ENCODE data around the gene MFAP2.

DNA sequence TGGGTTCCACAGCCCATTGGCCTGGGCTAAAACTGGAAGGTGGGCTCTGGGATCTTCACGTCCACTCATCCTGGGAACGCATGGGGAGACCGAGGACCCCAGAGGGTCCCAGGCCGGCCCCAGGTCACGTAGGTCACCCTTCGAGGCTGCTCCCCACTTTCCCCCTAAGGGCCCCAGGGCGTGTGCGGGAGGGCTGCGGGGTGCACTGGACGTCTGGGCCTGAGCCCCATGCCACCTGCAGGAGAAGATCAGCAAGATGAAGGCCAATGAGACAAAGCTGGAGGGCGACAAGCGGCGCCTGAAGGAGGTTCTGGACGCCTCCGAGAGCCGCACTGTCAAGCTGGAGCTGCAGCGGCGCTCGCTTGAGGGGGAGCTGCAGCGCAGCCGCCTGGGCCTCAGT, 12.5 kb downstream of the MFAP2 start:
- TF ChIP-seq, protein P1, sequence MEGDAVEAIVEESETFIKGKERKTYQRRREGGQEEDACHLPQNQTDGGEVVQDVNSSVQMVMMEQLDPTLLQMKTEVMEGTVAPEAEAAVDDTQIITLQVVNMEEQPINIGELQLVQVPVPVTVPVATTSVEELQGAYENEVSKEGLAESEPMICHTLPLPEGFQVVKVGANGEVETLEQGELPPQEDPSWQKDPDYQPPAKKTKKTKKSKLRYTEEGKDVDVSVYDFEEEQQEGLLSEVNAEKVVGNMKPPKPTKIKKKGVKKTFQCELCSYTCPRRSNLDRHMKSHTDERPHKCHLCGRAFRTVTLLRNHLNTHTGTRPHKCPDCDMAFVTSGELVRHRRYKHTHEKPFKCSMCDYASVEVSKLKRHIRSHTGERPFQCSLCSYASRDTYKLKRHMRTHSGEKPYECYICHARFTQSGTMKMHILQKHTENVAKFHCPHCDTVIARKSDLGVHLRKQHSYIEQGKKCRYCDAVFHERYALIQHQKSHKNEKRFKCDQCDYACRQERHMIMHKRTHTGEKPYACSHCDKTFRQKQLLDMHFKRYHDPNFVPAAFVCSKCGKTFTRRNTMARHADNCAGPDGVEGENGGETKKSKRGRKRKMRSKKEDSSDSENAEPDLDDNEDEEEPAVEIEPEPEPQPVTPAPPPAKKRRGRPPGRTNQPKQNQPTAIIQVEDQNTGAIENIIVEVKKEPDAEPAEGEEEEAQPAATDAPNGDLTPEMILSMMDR (IDR thresholded peaks at IDR 0.05) = no peak
- no peak for TF ChIP-seq POLR2A (IDR thresholded peaks at IDR 0.05)

All from heart left ventricle (tissue), 13 donors.